H9 (cell line): Measurements from ENCODE around the gene CAV2. TPM values are rescaled to one million over a fixed set of nuclear protein-coding genes. Genes with fewer than 3 reads are reported as not detected.

Experiments
- DNase-seq: peaks from one replicate; pipeline ENCODE4 v3.0.0-alpha.2; 2017
- H2AFZ ChIP-seq: one replicate; pipeline ENCODE4 v1.6.1; 2013; ENCODE audit warnings: mild to moderate bottlenecking, low read length, control low read depth, moderate library complexity
- H2AK5ac ChIP-seq: 2 replicates; pipeline ENCODE4 v1.6.1; 2013; ENCODE audit warnings: low read length, control low read depth, mixed read lengths; ENCODE audit not compliant: insufficient read length
- H2BK120ac ChIP-seq: one replicate; pipeline ENCODE4 v1.6.1; 2013; ENCODE audit warnings: low read depth, mild to moderate bottlenecking, low read length, control low read depth, inconsistent platforms; ENCODE audit not compliant: poor library complexity, severe bottlenecking
- H2BK12ac ChIP-seq: 2 replicates; pipeline ENCODE4 v1.6.1; 2013; ENCODE audit warnings: low read length, control low read depth, mixed read lengths, low read depth; ENCODE audit not compliant: insufficient read length
- H2BK15ac ChIP-seq: 2 replicates; pipeline ENCODE4 v1.6.1; 2013; ENCODE audit warnings: low read depth, low read length, control low read depth
- H2BK20ac ChIP-seq: one replicate; pipeline ENCODE4 v1.6.1; 2013; ENCODE audit warnings: low read depth, mild to moderate bottlenecking, low read length, control low read depth, inconsistent platforms; ENCODE audit not compliant: poor library complexity, severe bottlenecking
- H2BK5ac ChIP-seq: 2 replicates; pipeline ENCODE4 v1.6.1; 2013; ENCODE audit warnings: low read length, control low read depth, mixed read lengths; ENCODE audit not compliant: insufficient read length
- H3K14ac ChIP-seq: 2 replicates; pipeline ENCODE4 v1.6.1; 2013; ENCODE audit warnings: low read length, control low read depth; ENCODE audit not compliant: insufficient read depth
- H3K18ac ChIP-seq: 2 replicates; pipeline ENCODE4 v1.6.1; 2013; ENCODE audit warnings: low read depth, mild to moderate bottlenecking, mixed read lengths, low read length, control low read depth; ENCODE audit not compliant: insufficient read length
- H3K23ac ChIP-seq: 2 replicates; pipeline ENCODE4 v1.6.1; 2013; ENCODE audit warnings: low read length, control low read depth, mixed read lengths, low read depth; ENCODE audit not compliant: insufficient read length
- H3K23me2 ChIP-seq: 2 replicates; pipeline ENCODE4 v1.6.1; 2013; ENCODE audit warnings: low read depth, mild to moderate bottlenecking, mixed read lengths, low read length, control low read depth; ENCODE audit not compliant: insufficient read length, poor library complexity, severe bottlenecking
- H3K27ac ChIP-seq: 2 replicates; pipeline ENCODE4 v1.5.1; 2013; ENCODE audit warnings: low read length, control low read depth, mixed read lengths, low read depth; ENCODE audit not compliant: insufficient read length
- H3K27me3 ChIP-seq: 2 replicates; pipeline ENCODE4 v1.6.1; 2013; ENCODE audit warnings: low read length, control low read depth, inconsistent platforms; ENCODE audit not compliant: insufficient read depth
- H3K4ac ChIP-seq: 2 replicates; pipeline ENCODE4 v1.6.1; 2013; ENCODE audit warnings: low read depth, mild to moderate bottlenecking, control low read depth, inconsistent platforms, low read length, moderate library complexity
- H3K4me1 ChIP-seq: 2 replicates; pipeline ENCODE4 v1.6.1; 2013; ENCODE audit warnings: low read length, control low read depth, inconsistent platforms; ENCODE audit not compliant: insufficient read depth
- H3K4me2 ChIP-seq: 2 replicates; pipeline ENCODE4 v1.6.1; 2013; ENCODE audit warnings: low read length, control low read depth, mixed read lengths; ENCODE audit not compliant: insufficient read length, insufficient read depth
- H3K56ac ChIP-seq: 2 replicates; pipeline ENCODE4 v1.6.1; 2013; ENCODE audit warnings: low read depth, mild to moderate bottlenecking, mixed read lengths, low read length, control low read depth; ENCODE audit not compliant: insufficient read length
- H3K79me1 ChIP-seq: 2 replicates; pipeline ENCODE4 v1.6.1; 2013; ENCODE audit warnings: low read depth, mild to moderate bottlenecking, moderate library complexity, low read length, control low read depth, inconsistent platforms; ENCODE audit not compliant: insufficient read depth, poor library complexity, severe bottlenecking
- H3K79me2 ChIP-seq: 2 replicates; pipeline ENCODE4 v1.6.1; 2013; ENCODE audit warnings: low read length, control low read depth, inconsistent platforms; ENCODE audit not compliant: insufficient read depth
- H3K9ac ChIP-seq: 2 replicates; pipeline ENCODE4 v1.6.1; 2013; ENCODE audit warnings: low read length, control low read depth, mixed read lengths; ENCODE audit not compliant: insufficient read length; ENCODE audit errors: extremely low read depth
- H3K9me3 ChIP-seq: one replicate; pipeline ENCODE4 v1.6.1; 2013; ENCODE audit warnings: low read depth, low read length, inconsistent platforms; ENCODE audit not compliant: control insufficient read depth
- H3T11ph ChIP-seq: one replicate; pipeline ENCODE4 v1.6.1; 2013; ENCODE audit warnings: mild to moderate bottlenecking, low read length, control low read depth, inconsistent platforms
- H4K20me1 ChIP-seq: one replicate; pipeline ENCODE4 v1.6.1; 2013; ENCODE audit not compliant: control insufficient read depth, insufficient read length, insufficient read depth
- H4K5ac ChIP-seq: 2 replicates; pipeline ENCODE4 v1.6.1; 2013; ENCODE audit warnings: low read depth, mild to moderate bottlenecking, mixed read lengths, low read length, control low read depth; ENCODE audit not compliant: insufficient read length
- H4K8ac ChIP-seq: replicated peaks from 2 replicates; pipeline ENCODE4 v1.6.1; 2013; ENCODE audit warnings: low read length, control low read depth, mixed read lengths, low read depth; ENCODE audit not compliant: insufficient read length
- H4K91ac ChIP-seq: 2 replicates; pipeline ENCODE4 v1.6.1; 2013; ENCODE audit warnings: low read depth, mild to moderate bottlenecking, moderate library complexity, mixed read lengths, low read length, control low read depth; ENCODE audit not compliant: insufficient read length
- H3K27ac Mint-ChIP-seq, 3 experiments: 2 replicates in 2 of 3; 3 replicates in 1 of 3; pipeline ENCODE4 v1.8.0; 2020 to 2021; ENCODE audit warnings: mixed read lengths in 3 of 3, mild to moderate bottlenecking in 1 of 3, moderate library complexity in 1 of 3
- H3K27me3 Mint-ChIP-seq: 2 replicates; pipeline ENCODE4 v1.8.0; 2021; ENCODE audit warnings: low read depth, mild to moderate bottlenecking, moderate library complexity, mixed read lengths
- H3K36me3 Mint-ChIP-seq, 3 experiments: 2 replicates in 2 of 3; 3 replicates in 1 of 3; pipeline ENCODE4 v1.8.0; 2020 to 2021; ENCODE audit warnings: low read depth in 3 of 3, mixed read lengths in 3 of 3; ENCODE audit not compliant: insufficient read depth in 1 of 3
- H3K4me1 Mint-ChIP-seq, 2 experiments: 2 replicates each; pipeline ENCODE4 v1.8.0; 2020; ENCODE audit warnings: mixed read lengths in 2 of 2
- H3K4me3 Mint-ChIP-seq, 2 experiments: 2 replicates in 1 of 2; 3 replicates in 1 of 2; pipeline ENCODE4 v1.8.0; 2020 to 2021; ENCODE audit warnings: mild to moderate bottlenecking in 2 of 2, mixed read lengths in 2 of 2, moderate library complexity in 1 of 2
- H3K9me3 Mint-ChIP-seq, 2 experiments: 2 replicates in 1 of 2; 3 replicates in 1 of 2; pipeline ENCODE4 v1.8.0; 2020; ENCODE audit warnings: mild to moderate bottlenecking in 2 of 2, mixed read lengths in 2 of 2, moderate library complexity in 1 of 2
- WGBS: extraction: QIAGEN DNeasy Blood & Tissue Kit; methylation state at CpG from one replicate; pipeline ENCODE4 v1.1.7; 2013; ENCODE audit warnings: missing lambda C conversion rate, low lambda C conversion rate, mixed read lengths; ENCODE audit not compliant: insufficient read length; ENCODE audit errors: extremely low coverage; 5-methylcytosine and 5-hydroxymethylcytosine counted together
- total RNA-seq: library from RNA; stranded (reverse); gene quantifications from 2 replicates; pipeline ENCODE4 v1.2.1, GENCODE V29; 2021
- TF ChIP-seq, protein P1 (sequence below): fragments of 200-600 bp; sonication (generic); conservative IDR thresholded peaks from 3 replicates; pipeline ENCODE4 v1.8.0; 2021; ENCODE audit warnings: antibody characterized with exemption, mild to moderate bottlenecking

Gene CAV2
- total RNA-seq, 1 experiment from 2014 or later = 3.7 TPM

DNA sequence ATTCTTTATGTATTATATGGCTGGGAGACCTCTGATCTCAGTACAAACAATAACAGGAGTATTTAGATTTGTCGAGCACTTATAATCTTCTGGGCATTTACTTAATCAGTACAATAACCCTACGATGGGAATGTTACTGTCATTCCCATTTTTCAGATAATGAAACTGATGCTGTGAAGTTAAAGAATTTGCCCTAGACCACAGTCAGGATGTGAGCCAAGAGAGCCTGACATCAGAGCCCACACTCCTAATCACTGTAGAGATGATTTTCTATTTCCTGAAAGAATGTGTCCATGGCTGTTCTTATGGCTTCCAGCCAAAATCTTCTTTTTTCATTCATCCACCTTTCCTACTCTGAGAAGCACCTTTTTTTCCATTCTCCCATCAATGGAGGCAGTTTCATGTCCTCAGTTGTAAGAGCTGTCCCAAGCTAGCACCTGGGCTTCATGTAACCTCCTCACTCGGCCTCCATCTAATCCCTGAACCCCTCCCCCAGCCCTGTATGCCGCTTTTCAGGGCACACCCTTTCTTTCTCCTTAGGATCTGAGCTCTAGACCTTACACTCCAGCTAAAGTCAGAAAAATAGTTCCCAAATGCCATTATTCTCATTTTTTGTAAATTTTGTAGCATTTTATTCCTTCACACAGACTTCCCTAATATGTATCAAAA lies 13.1 kb downstream of the CAV2 start:
- no peaks in the 10 kb centered on the region for H4K20me1 ChIP-seq
- no peak overlapping the region for H3K18ac ChIP-seq
- no peak overlapping the region for H2BK120ac ChIP-seq
- TF ChIP-seq, protein P1, sequence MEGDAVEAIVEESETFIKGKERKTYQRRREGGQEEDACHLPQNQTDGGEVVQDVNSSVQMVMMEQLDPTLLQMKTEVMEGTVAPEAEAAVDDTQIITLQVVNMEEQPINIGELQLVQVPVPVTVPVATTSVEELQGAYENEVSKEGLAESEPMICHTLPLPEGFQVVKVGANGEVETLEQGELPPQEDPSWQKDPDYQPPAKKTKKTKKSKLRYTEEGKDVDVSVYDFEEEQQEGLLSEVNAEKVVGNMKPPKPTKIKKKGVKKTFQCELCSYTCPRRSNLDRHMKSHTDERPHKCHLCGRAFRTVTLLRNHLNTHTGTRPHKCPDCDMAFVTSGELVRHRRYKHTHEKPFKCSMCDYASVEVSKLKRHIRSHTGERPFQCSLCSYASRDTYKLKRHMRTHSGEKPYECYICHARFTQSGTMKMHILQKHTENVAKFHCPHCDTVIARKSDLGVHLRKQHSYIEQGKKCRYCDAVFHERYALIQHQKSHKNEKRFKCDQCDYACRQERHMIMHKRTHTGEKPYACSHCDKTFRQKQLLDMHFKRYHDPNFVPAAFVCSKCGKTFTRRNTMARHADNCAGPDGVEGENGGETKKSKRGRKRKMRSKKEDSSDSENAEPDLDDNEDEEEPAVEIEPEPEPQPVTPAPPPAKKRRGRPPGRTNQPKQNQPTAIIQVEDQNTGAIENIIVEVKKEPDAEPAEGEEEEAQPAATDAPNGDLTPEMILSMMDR = no peak
- Mint-ChIP-seq H3K4me3 (no peak overlapping the region), H3K4me1 (peaks cover 13 to 19% of the 10 kb centered on the region in 2 experiments), H3K27me3 (no peaks in the 10 kb centered on the region; the same call in 1 of the 2 replicates), H3K9me3 (no peaks in the 10 kb centered on the region), H3K36me3 (no peaks in the 10 kb centered on the region), H3K27ac (no peak overlapping the region; a peak in 1 of 7 replicates)
- no peak overlapping the region for H3K56ac ChIP-seq
- H3K23ac ChIP-seq = no peak overlapping the region
- H2BK15ac ChIP-seq = no peak overlapping the region
- H3K27me3 ChIP-seq = no peaks in the 10 kb centered on the region
- no peak for DNase-seq
- no peak overlapping the region for H3K9ac ChIP-seq
- H3K4me1 ChIP-seq = peaks cover 3% of the 10 kb centered on the region; the same call in 1 of the 2 replicates
- H3K14ac ChIP-seq = no peak overlapping the region
- H3K9me3 ChIP-seq = no peaks in the 10 kb centered on the region
- no peaks in the 10 kb centered on the region for H3K23me2 ChIP-seq
- no peak overlapping the region for H4K91ac ChIP-seq
- no peak overlapping the region for H2BK5ac ChIP-seq
- H3K79me2 ChIP-seq = no peaks in the 10 kb centered on the region
- no peak overlapping the region for H4K5ac ChIP-seq
- H2BK20ac ChIP-seq = no peak overlapping the region
- no peak overlapping the region for H3K27ac ChIP-seq
- H2BK12ac ChIP-seq = no peak overlapping the region
- H2AFZ ChIP-seq = no peak overlapping the region
- no peak overlapping the region for H3K4ac ChIP-seq
- no peak overlapping the region for H2AK5ac ChIP-seq
- H3K79me1 ChIP-seq = no peaks in the 10 kb centered on the region
- H3K4me2 ChIP-seq = no peak overlapping the region
- H4K8ac ChIP-seq = no peak overlapping the region
- H3T11ph ChIP-seq = no peak overlapping the region
- no CpG with 5 or more reads among the region's 4 CpGs for WGBS
